HCT116 (cell line): ENCODE measurements around the gene ZFP92.

ENCODE experiments used
- CEBPB ChIP-seq: IDR thresholded peaks from 2 replicates; pipeline ENCODE4 v1.6.1; 2012; ENCODE audit warnings: low read depth
- CTCF ChIP-seq, 3 experiments: fragments of 200-600 bp in 1 of 3; sonication (generic) in 1 of 3; IDR thresholded peaks in 2 of 3; conservative IDR thresholded peaks in 1 of 3; 2 replicates each; pipeline ENCODE4 v1.5.1; 2012 to 2017; ENCODE audit warnings: low read depth in 2 of 3, low read length in 2 of 3, antibody characterized with exemption in 1 of 3, borderline replicate concordance in 1 of 3, control low read depth in 1 of 3, mild to moderate bottlenecking in 1 of 3, mixed read lengths in 1 of 3, mixed run types in 1 of 3, moderate library complexity in 1 of 3; ENCODE audit not compliant: insufficient read depth in 1 of 3
- EGR1 ChIP-seq: IDR thresholded peaks from 2 replicates; pipeline ENCODE4 v1.6.1; 2012; ENCODE audit warnings: low read depth
- EZH2phosphoT487 ChIP-seq: fragments of 200-600 bp; IDR thresholded peaks from 2 replicates; pipeline ENCODE4 v1.6.1; 2018; ENCODE audit warnings: antibody characterized with exemption, borderline replicate concordance
- POLR2A ChIP-seq: IDR thresholded peaks from 2 replicates; pipeline ENCODE4 v1.7.0; 2011; ENCODE audit warnings: borderline replicate concordance; ENCODE audit not compliant: insufficient read depth, insufficient read length; ENCODE audit errors: extremely low read depth
- POLR2AphosphoS5 ChIP-seq: IDR thresholded peaks from 2 replicates; pipeline ENCODE4 v1.6.1; 2011; ENCODE audit warnings: mild to moderate bottlenecking, low read depth, low read length, moderate library complexity
- RAD21 ChIP-seq: IDR thresholded peaks from 2 replicates; pipeline ENCODE4 v1.6.1; 2012; ENCODE audit warnings: low read depth, mild to moderate bottlenecking
- TCF7L2 ChIP-seq: IDR thresholded peaks from 2 replicates; pipeline ENCODE4 v1.7.0; 2011; ENCODE audit warnings: borderline replicate concordance, inconsistent platforms; ENCODE audit not compliant: insufficient read depth, insufficient read length; ENCODE audit errors: extremely low read depth
- ZFX ChIP-seq: fragments of 450-650 bp; IDR thresholded peaks from 2 replicates; pipeline ENCODE4 v1.6.1; 2017
- TF ChIP-seq, protein P1 (sequence below): IDR thresholded peaks from 2 replicates; pipeline ENCODE4 v1.6.1; 2012
- TF ChIP-seq, protein P2 (sequence below): IDR thresholded peaks from 2 replicates; pipeline ENCODE4 v1.6.1; 2012; ENCODE audit warnings: low read depth

GRCh38 chrX:153440556-153441135 lies 29.4 kb downstream of the ZFP92 start:
- no peak for TF ChIP-seq CEBPB
- TF ChIP-seq TCF7L2: no peak
- no peak for TF ChIP-seq RAD21
- TF ChIP-seq EGR1: no peak
- no peak for TF ChIP-seq CTCF (IDR thresholded peaks at IDR 0.05 in 2 of 3, conservative IDR thresholded peaks at IDR 0.05 in 1 of 3; ENCODE audit: borderline replicate concordance in 1 of 3, insufficient read depth in 1 of 3, low read depth in 2 of 3, low read length in 2 of 3)
- no peak for TF ChIP-seq POLR2AphosphoS5
- no peak for TF ChIP-seq POLR2A
- TF ChIP-seq EZH2phosphoT487: no peak
- TF ChIP-seq, protein P1, sequence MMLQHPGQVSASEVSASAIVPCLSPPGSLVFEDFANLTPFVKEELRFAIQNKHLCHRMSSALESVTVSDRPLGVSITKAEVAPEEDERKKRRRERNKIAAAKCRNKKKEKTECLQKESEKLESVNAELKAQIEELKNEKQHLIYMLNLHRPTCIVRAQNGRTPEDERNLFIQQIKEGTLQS: no peak
- TF ChIP-seq ZFX: no peak
- TF ChIP-seq, protein P2, sequence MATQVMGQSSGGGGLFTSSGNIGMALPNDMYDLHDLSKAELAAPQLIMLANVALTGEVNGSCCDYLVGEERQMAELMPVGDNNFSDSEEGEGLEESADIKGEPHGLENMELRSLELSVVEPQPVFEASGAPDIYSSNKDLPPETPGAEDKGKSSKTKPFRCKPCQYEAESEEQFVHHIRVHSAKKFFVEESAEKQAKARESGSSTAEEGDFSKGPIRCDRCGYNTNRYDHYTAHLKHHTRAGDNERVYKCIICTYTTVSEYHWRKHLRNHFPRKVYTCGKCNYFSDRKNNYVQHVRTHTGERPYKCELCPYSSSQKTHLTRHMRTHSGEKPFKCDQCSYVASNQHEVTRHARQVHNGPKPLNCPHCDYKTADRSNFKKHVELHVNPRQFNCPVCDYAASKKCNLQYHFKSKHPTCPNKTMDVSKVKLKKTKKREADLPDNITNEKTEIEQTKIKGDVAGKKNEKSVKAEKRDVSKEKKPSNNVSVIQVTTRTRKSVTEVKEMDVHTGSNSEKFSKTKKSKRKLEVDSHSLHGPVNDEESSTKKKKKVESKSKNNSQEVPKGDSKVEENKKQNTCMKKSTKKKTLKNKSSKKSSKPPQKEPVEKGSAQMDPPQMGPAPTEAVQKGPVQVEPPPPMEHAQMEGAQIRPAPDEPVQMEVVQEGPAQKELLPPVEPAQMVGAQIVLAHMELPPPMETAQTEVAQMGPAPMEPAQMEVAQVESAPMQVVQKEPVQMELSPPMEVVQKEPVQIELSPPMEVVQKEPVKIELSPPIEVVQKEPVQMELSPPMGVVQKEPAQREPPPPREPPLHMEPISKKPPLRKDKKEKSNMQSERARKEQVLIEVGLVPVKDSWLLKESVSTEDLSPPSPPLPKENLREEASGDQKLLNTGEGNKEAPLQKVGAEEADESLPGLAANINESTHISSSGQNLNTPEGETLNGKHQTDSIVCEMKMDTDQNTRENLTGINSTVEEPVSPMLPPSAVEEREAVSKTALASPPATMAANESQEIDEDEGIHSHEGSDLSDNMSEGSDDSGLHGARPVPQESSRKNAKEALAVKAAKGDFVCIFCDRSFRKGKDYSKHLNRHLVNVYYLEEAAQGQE: no peak
